PC-9 (cell line): ENCODE results near the gene RFX2.

Source experiments
- CTCF ChIP-seq: fragments of 200-600 bp; sonication (generic); conservative IDR thresholded peaks from 2 replicates; pipeline ENCODE4 v1.6.1; 2017; ENCODE audit warnings: mixed run types, antibody characterized with exemption, mild to moderate bottlenecking, moderate library complexity
- EZH2 ChIP-seq: fragments of 200-600 bp; sonication (generic); IDR thresholded peaks from 2 replicates; pipeline ENCODE4 v1.8.0; 2017; ENCODE audit warnings: antibody characterized with exemption, low read depth

- TF ChIP-seq CTCF (no peak), EZH2 (no peak)
Observed at GRCh38 chr19:6066661-6067646, 43.3 kb downstream of the RFX2 start.
